ENCODE data around the gene LRCOL1. TPM values are rescaled to one million over a fixed set of nuclear protein-coding genes. Genes with fewer than 3 reads are reported as not detected.

LRCOL1 gene
- total and polyA plus RNA-seq, 11 donors, result not detected

GRCh38 chr12:132575661-132576060 lies 34.7 kb downstream of the LRCOL1 start:
- no peak for ATAC-seq
- Histone ChIP-seq H3K9me3 (no peaks in the 10 kb centered on the region), H3K27me3 (no peaks in the 10 kb centered on the region), H3K4me3 (no peak overlapping the region), H3K27ac (no peak overlapping the region), H3K4me1 (no peaks in the 10 kb centered on the region), H3K36me3 (peaks cover 0 to 81% (median 56%) of the 10 kb centered on the region in 9 donors)
- TF ChIP-seq POLR2A (IDR thresholded peaks at IDR 0.05), result no peak
- TF ChIP-seq CTCF (IDR thresholded peaks at IDR 0.05), result no peak
- intact Hi-C loops (cut with DNase I), result no loop called here
- 96 to 100% (median 97%) methylated on average over 5 to 11 of the region's 11 CpGs for WGBS, 4 donors
- DNase-seq, result no peak

- intact Hi-C loops (cut with DNase I), result no loop called here
- Histone ChIP-seq H3K9me3 (no peaks in the 10 kb centered on the region), H3K36me3 (peaks cover 0 to 83% (median 60%) of the 10 kb centered on the region in 9 donors), H3K4me3 (no peak overlapping the region), H3K4me1 (no peaks in the 10 kb centered on the region), H3K27me3 (no peaks in the 10 kb centered on the region), H3K27ac (no peak overlapping the region)
- ATAC-seq (no peak), DNase-seq (no peak)
- TF ChIP-seq POLR2A (IDR thresholded peaks at IDR 0.05) (no peak), CTCF (IDR thresholded peaks at IDR 0.05) (no peak)
- WGBS, 4 donors, result 95 to 98% (median 97%) methylated on average over 30 to 39 of the region's 39 CpGs
These were observed 35.9 kb downstream of the LRCOL1 start for GRCh38 chr12:132574271-132574996.

GRCh38 chr12:132572801-132573760 lies 37.3 kb downstream of the LRCOL1 start:
- Histone ChIP-seq H3K27ac (no peak overlapping the region), H3K9me3 (no peaks in the 10 kb centered on the region), H3K4me3 (no peak overlapping the region), H3K36me3 (peaks cover 0 to 85% (median 54%) of the 10 kb centered on the region in 9 donors), H3K27me3 (no peaks in the 10 kb centered on the region), H3K4me1 (no peaks in the 10 kb centered on the region)
- TF ChIP-seq CTCF (IDR thresholded peaks at IDR 0.05) (no peak), POLR2A (IDR thresholded peaks at IDR 0.05) (no peak)
- ATAC-seq, result no peak
- intact Hi-C loops (cut with DNase I), result no loop called here
- DNase-seq, result no peak
- WGBS, 4 donors, result 91 to 95% (median 94%) methylated on average over 11 to 36 of the region's 36 CpGs

GRCh38 chr12:132572106-132572505 lies 38.3 kb downstream of the LRCOL1 start:
- 82 to 91% (median 87%) methylated on average over 20 to 26 of the region's 26 CpGs for WGBS, 4 donors
- no peak overlapping the region for H3K4me3 ChIP-seq
- H3K27me3 ChIP-seq, result no peaks in the 10 kb centered on the region
- H3K4me1 ChIP-seq, result no peaks in the 10 kb centered on the region
- ATAC-seq, result no peak
- no peak overlapping the region for H3K27ac ChIP-seq
- DNase-seq, result no peak
- H3K36me3 ChIP-seq, result peaks cover 0 to 80% (median 44%) of the 10 kb centered on the region in 9 donors
- TF ChIP-seq CTCF (IDR thresholded peaks at IDR 0.05), result no peak
- no peak for TF ChIP-seq POLR2A (IDR thresholded peaks at IDR 0.05)
- H3K9me3 ChIP-seq, result no peaks in the 10 kb centered on the region
- intact Hi-C loops (cut with DNase I), result no loop called here
